ENCODE results near the gene SDHC.

SDHC gene, protein sequence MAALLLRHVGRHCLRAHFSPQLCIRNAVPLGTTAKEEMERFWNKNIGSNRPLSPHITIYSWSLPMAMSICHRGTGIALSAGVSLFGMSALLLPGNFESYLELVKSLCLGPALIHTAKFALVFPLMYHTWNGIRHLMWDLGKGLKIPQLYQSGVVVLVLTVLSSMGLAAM

DNA sequence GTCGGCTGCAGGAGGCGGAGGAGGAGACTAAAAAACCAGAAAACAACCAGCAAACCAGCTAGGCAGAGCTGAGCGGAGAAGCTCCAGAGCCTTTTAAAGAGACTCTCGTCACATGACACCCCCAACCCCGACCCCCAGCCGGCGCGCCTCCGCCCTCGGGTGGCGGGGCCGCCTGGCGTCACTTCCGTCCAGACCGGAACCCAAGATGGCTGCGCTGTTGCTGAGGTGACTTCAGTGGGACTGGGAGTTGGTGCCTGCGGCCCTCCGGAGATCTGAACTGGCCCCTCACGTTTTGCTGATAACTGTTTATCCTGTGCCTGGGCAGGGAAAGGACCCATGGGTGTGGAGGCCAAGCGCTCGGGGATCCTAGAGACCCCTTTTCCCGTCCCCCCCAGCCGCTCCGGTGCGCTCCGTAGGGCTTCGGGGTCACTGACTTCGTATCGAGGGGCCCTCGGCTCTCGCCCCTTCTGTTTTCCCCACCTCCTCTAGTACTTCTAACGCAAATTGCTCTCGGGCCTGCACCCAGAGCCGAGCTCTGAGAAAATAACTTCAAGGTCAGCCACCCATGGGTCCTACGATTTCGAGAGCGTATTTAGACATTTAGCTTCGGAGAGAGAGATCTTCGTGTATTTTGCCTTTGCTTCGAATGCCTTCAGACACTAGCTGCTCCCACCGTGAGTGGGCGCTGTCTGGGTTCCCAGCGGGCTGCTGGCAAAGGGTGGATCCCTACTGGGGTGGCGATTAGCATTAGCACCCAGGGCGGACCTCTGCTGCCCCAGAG is at the start of gene SDHC:
Gene SDHC, plus strand, starts transcription at position 181 of the 781 bp plus-strand sequence. Its CDS starts 25 bp downstream, at position 206.
- DNase-seq, result peak; percentile 81

GRCh38 chr1:161265305-161265704 is 48.9 kb upstream of the SDHC start:
- DNase-seq, result no peak

DNA sequence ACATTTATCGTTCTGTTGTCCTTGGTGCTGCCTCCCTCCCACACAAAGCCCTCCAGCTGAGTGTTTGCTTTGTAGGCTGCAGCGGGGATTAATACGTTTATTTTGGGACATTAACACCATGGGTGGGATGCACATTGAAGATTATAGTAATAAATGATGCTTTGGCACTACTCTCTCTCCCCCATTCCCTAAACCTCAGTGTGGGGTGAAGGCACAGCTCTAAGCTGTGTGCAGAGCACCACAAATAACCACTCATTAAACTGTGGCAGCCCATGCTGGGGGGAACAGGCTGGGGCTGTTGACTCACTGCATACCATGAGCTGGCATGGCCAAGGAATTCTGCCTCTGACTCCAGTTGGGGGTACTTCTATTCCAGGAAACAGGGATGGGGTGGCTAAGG is 48.0 kb upstream of the SDHC start:
- no peak for DNase-seq

GRCh38 chr1:161266836-161267235 is 47.3 kb upstream of the SDHC start:
- no peak for DNase-seq

DNA sequence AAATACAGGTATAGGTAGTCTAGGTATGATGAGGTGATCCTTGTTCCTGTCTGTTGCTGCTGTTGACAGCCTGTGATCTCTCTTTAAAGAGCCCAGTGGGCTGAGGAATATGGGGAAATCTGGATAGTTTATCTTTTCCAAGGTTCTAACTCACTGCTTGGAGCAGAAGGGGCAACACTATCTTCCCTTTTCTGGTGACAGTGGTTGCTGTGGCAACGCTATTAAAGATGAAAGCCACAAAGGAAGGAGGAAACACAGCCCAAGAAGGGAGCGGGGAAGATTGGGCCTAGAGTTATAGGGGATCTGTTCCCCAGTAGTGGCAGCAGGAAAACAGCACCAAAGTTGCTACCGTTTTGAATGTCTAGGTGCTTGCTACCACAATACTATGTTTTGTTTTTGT is 46.9 kb upstream of the SDHC start:
- no peak for DNase-seq

- no peak for DNase-seq
Observed at GRCh38 chr1:161273402-161273801, 40.8 kb upstream of the SDHC start.

DNA sequence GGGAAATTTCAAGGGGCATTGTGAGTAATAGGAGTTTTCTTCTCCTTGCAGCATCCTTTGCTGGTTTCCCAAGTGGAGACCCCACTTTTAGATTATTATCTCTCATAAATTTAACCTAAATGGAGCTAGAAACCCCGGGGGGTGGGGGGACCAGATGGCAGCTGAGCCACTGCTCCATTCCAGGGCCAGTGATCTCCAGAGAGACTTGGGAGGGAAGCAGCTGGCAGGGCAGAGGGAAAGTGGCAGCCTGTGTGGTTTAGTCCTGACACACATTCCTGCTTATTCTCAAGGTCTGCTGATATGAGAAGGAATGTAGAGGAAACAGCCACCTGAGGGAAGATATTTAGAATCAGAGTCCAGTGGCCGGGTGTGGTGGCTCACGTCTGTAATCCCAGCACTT is 39.3 kb upstream of the SDHC start:
- DNase-seq, result no peak

GRCh38 chr1:161282991-161283390 is 31.2 kb upstream of the SDHC start:
- no peak for DNase-seq

- no peak for DNase-seq
Observed at GRCh38 chr1:161285113-161285512, 29.1 kb upstream of the SDHC start.

- DNase-seq, result no peak
Observed at GRCh38 chr1:161285521-161285920, 28.7 kb upstream of the SDHC start.

DNA sequence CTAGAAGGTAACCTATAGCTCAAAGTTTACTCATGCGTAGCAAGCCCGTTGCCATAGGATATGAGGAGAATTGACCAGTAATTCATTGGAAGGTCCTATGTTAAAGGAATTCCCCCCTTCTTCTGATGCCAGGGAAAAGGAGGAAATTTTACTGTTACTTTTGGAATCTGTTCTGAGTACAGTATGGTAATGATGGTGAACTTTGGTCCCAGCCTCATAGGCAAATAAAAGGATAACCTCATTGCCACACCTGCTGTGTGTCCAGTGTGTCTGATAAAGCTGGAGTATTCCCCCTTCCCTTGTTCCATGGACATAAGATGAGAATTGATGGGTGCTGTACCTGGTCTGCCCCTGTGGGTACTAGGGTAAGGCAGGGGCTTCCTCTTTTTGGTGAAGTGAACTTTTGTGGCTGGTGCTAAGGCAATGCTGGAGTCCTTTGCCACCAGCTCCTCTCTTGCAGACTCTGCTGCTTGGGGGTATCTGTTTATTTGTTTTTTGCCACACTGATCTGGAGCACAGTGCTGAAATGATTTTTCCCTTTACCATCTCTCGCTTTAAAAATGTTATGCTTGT is 26.6 kb upstream of the SDHC start:
- DNase-seq, result no peak

DNA sequence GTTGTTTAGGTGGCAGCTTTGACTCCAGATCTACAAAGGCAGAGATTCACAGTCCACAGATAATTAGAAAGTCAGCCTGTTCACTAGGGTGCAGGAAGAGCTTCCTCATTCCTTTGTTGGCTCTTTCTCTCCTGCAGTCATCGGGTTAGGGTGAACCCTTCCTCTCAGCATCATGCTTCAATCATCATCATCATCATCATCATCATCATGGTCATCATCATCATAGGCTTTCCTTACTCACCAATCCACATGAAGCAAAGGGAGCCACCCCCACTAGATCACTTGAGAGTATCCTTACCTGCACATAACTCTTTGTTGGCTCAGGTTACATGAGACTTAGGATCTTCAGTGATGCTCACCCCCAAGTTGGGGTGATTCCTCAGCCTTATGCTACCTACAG is 23.4 kb upstream of the SDHC start:
- no peak for DNase-seq

GRCh38 chr1:161297415-161297814 is 16.8 kb upstream of the SDHC start:
- DNase-seq, result no peak

DNA sequence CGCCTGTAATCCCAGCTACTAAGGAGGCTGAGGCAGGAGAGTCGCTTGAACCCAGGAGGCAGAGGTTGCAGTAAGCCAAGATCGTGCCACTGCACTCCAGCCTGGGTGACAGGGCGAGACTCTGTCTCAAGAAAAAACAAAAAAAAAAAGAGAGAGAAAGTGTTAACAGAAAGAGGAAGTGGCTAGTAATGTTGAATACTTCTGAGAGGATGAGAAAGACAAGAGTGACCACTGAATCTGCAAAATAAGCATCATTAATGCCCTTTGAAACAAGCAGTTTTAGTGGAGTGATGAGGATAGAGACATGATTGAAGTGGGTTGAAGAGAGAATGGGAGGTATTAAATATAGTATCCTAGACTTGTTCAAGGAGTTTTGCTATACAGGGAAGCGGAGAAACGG is 16.1 kb upstream of the SDHC start:
- DNase-seq, result no peak

GRCh38 chr1:161299347-161299746 is 14.8 kb upstream of the SDHC start:
- no peak for DNase-seq

- no peak for DNase-seq
Observed at GRCh38 chr1:161300478-161300877, 13.7 kb upstream of the SDHC start.

DNA sequence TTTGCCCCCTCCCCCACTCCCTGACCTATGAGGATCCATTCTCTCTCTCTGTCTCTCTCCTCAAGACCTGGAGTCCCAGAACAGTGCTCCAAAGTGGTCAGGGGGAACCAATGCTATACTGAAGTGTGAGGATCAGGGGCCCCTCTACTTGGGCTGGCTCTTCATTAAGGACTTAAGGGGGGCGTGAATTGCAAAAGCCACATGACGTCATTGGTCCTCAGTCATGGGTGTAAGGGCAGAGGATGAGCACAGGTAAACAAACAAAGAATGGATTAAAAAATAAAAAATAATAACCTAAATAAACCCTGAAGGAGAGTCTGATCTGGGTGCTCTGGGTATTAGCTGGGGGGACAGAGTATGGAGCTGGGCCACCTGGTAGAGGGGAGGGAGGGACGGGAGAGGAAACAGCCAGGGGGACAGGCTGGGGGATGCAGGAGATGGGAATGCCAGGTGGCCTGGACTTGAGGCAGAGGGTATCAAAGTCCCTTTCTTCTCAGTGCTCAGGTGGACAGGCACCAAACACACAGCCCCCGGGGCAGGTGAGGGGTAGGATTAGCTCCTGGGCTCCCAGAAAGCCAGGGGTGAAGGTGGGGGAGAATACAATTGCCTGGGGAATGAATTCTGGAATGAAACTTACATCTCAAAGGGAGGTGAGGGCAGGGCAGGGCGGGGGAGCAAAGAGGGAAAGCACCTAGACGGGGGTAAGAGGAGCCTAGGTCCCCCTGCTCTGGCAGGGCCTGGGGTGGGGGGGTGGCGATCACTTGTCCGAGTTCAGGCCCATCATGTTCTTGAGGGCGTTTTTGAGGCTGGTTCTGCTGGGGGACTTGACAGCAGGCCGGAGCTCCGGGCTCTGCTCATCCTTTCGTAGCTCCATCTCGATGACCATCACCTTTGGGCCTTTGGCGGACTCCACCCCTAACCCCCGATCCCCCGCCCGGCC is 9.0 kb upstream of the SDHC start:
- DNase-seq, result no peak

DNA sequence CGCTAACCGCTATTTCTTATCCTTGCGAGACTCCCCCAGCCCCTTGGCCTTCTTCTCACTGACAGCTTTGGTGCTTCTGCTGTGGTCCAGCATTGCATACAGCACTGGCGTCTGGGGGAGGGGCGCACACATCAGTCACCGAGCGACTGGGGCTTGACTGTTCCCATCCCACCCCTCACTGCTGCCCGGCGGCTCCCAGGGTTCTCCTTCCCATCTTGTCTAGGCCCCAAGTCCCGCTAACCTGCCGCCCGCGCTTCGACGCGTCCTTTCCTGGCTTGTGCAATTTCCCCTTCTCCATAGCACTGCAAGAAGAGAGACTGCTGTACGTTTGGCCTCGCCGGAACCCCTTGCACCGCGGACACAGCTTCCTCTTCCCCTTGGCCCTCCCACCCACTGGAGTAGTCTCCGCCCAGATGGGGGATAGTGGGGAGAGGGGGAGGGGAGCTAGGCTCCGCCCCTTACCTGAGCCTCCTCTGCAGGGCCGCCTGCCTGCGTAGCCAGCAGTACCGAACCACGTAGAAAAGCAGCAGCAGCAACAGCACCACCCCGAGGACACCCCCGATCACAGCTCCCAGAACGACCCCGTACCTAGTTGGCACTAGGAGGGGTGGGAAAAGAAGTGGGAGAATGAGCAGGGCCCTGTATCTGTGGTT is 8.2 kb upstream of the SDHC start:
- peak; percentile 79 for DNase-seq

DNA sequence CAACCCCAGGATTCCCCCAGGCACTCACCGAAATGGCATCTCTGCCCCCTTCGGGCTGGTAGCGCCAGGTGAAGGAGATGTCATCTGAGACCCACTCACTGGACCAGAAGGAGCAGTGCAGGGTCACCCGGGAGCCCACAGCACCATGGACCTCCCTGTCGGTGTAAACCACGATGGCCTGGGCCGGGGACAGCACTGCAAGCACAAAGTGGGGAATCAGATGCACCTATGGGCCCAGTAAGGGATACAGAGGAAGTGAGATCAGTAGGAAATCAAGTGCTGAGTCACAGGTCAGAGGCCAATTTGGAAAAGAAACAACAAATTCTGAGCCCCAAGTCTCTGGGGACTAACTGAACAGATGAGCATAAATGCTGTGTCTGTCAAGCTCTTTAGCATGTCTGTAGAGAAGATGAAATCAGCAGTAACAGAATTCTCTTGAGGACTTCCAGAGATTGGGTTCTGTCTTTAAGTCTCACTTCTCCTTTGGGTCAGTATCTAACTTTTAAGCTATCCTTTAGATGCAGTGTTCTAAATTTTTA is 6.9 kb upstream of the SDHC start:
- no peak for DNase-seq

DNA sequence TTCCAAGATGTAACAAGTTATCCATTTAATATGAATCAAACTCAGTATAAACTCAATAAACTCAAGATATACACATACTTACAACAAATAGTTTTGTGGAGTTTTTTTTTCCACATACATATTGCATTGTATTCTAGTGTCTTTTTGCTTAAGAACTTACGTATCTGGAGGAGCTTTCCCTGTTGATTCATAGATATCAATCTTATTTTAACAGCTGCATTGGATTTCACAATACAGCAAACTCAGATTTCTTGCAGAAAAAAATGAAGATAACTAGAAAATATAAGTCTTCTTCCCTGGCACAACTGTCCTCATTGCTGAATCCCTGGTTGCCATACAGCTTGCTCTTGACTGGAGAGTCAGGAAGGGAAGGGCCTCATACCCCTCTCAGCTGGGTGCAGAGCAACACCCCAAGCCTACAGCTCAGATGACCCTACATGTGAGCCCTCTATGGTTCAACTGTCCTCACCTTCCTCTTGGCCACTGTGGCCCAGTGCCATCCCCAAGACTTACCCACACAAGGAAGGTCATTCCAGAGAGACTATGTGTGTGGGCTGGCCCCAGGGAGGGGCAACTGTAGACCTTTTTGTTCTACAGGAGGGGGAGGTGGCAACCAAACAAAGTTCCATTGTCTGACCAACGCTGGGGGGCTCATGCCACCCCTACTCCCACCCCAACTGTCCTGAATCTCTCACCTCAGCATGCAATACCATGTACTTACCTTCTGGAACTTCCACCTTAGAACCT is 6.1 kb upstream of the SDHC start:
- DNase-seq, result no peak

DNA sequence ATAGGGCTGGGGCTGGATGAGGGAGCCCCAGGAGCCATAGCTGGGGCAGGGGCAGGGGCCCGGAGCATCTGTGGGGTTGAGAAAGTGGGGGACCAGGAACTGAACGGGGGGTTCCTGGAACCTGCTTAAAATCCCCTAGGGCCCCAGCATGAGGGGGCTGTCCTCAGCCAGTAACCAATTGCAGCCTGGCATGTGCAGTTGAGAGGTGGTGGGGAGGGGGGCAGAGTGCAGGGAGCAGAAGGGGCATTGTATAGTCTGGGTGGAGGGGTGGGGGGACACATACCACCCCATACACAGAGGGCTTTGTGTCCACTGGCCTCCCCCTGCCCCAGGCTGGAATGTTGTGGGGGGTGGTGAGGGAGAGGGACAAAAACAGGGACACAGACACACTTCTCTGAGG is 4.3 kb upstream of the SDHC start, which contains the start of gene MPZ:
Gene MPZ, minus strand, starts transcription at position 101 of the 400 bp plus-strand sequence. Its CDS starts 63 bp downstream, at position 38.
- no peak for DNase-seq
